ENCODE data around the gene PKDCC. TPM values are rescaled to one million over a fixed set of nuclear protein-coding genes. Genes with fewer than 3 reads are reported as not detected.

Gene PKDCC
- total and polyA plus RNA-seq, 2 experiments from 2014 or later: 270 to 278 TPM

- H3K4me2 ChIP-seq: no peak overlapping the region
- H4K20me1 ChIP-seq (ENCODE audit: insufficient read depth, poor library complexity, severe bottlenecking): no peaks in the 10 kb centered on the region
- no peaks in the 10 kb centered on the region for H3K9me2 ChIP-seq (replicated peaks; ENCODE audit: insufficient read depth)
- no peak overlapping the region for H3K27ac ChIP-seq
- H3K4me3 ChIP-seq: no peak overlapping the region
- no peaks in the 10 kb centered on the region for H3K27me3 ChIP-seq
- no peak overlapping the region for H2AFZ ChIP-seq
- H3K9me3 ChIP-seq (ENCODE audit: low read depth): no peaks in the 10 kb centered on the region
- peaks cover 30% of the 10 kb centered on the region for H3K4me1 ChIP-seq (ENCODE audit: insufficient read depth)
- no peaks in the 10 kb centered on the region for H3K36me3 ChIP-seq (replicated peaks; ENCODE audit: insufficient read depth, low read depth)
- H3K79me2 ChIP-seq: no peaks in the 10 kb centered on the region
- TF ChIP-seq EZH2 (IDR thresholded peaks at IDR 0.05; ENCODE audit: borderline replicate concordance): no peak
- TF ChIP-seq, protein P1, sequence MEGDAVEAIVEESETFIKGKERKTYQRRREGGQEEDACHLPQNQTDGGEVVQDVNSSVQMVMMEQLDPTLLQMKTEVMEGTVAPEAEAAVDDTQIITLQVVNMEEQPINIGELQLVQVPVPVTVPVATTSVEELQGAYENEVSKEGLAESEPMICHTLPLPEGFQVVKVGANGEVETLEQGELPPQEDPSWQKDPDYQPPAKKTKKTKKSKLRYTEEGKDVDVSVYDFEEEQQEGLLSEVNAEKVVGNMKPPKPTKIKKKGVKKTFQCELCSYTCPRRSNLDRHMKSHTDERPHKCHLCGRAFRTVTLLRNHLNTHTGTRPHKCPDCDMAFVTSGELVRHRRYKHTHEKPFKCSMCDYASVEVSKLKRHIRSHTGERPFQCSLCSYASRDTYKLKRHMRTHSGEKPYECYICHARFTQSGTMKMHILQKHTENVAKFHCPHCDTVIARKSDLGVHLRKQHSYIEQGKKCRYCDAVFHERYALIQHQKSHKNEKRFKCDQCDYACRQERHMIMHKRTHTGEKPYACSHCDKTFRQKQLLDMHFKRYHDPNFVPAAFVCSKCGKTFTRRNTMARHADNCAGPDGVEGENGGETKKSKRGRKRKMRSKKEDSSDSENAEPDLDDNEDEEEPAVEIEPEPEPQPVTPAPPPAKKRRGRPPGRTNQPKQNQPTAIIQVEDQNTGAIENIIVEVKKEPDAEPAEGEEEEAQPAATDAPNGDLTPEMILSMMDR (IDR thresholded peaks at IDR 0.05; ENCODE audit: poor library complexity): peak; percentile 51
- 69% methylated on average over 16 of the region's 16 CpGs for WGBS (ENCODE audit: low lambda C conversion rate, missing lambda C conversion rate)
- DNase-seq (ENCODE audit: low spot score): peak; percentile 67
Observed at GRCh38 chr2:42089340-42089925, 41.6 kb downstream of the PKDCC start.

DNA sequence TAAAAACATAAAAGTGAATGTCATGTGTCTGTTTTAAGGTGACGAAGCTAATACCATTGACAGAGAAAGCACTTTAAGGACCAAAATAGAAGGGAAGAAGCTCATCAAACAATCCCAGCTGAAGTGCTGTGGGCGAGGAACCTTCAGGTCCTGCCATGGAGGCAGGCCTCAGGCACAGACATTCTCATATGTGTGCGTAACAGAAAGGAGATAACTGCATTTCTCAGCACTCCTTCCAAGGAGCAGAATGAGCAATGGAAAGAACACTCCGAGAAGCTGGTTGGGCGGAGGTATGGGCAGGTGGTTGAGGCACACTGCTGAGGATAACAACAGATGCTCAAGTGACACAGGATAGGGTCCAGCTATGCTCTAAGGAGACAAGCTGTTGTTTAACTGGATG, 42.4 kb downstream of the PKDCC start:
- Histone ChIP-seq H3K27me3 (no peaks in the 10 kb centered on the region), H3K79me2 (no peaks in the 10 kb centered on the region), H3K4me2 (no peak overlapping the region), H3K27ac (no peak overlapping the region), H3K9me2 (replicated peaks; ENCODE audit: insufficient read depth) (no peaks in the 10 kb centered on the region), H3K4me3 (no peak overlapping the region), H4K20me1 (ENCODE audit: insufficient read depth, poor library complexity, severe bottlenecking) (no peaks in the 10 kb centered on the region), H3K9me3 (ENCODE audit: low read depth) (no peaks in the 10 kb centered on the region), H3K36me3 (replicated peaks; ENCODE audit: insufficient read depth, low read depth) (no peaks in the 10 kb centered on the region), H3K4me1 (ENCODE audit: insufficient read depth) (peaks cover 22% of the 10 kb centered on the region), H2AFZ (no peak overlapping the region)
- TF ChIP-seq EZH2 (IDR thresholded peaks at IDR 0.05; ENCODE audit: borderline replicate concordance) (no peak), EZH2phosphoT487 (IDR thresholded peaks at IDR 0.05; ENCODE audit: low read depth, severe bottlenecking, unreplicated experiment) (no peak)
- TF ChIP-seq, protein P1 (IDR thresholded peaks at IDR 0.05; ENCODE audit: poor library complexity): no peak
- no peak for DNase-seq (ENCODE audit: low spot score)
- WGBS (ENCODE audit: low lambda C conversion rate, missing lambda C conversion rate): 95% methylated on average over 5 of the region's 5 CpGs

DNA sequence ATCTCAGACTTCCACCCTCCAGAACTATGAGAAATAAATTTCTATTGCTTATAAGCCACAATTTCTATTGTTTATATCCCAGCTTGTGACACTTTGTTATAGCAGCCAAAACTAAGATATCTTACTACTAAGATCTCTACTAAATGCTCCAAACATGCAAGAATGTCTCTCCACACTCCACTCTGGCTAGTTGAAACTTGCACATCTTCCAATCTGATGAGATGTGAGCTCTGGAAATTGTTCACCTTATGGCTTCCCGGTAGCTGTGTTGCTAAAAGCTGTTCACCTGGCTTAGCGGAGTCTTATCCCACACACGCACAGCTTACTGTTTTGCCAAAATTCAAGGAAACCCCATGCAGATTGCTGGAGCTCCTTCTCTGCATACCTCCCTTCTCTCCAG, 43.9 kb downstream of the PKDCC start:
- 52% methylated on average over 3 of the region's 3 CpGs for WGBS (ENCODE audit: low lambda C conversion rate, missing lambda C conversion rate)
- Histone ChIP-seq H3K9me2 (replicated peaks; ENCODE audit: insufficient read depth) (no peaks in the 10 kb centered on the region), H3K27ac (peak overlapping the region; percentile 67), H3K4me2 (peak overlapping the region; percentile 67), H3K4me3 (no peak overlapping the region), H3K79me2 (no peaks in the 10 kb centered on the region), H4K20me1 (ENCODE audit: insufficient read depth, poor library complexity, severe bottlenecking) (no peaks in the 10 kb centered on the region), H3K36me3 (replicated peaks; ENCODE audit: insufficient read depth, low read depth) (no peaks in the 10 kb centered on the region), H3K4me1 (ENCODE audit: insufficient read depth) (peaks cover 18% of the 10 kb centered on the region), H3K9me3 (ENCODE audit: low read depth) (no peaks in the 10 kb centered on the region), H2AFZ (no peak overlapping the region), H3K27me3 (no peaks in the 10 kb centered on the region)
- no peak for DNase-seq (ENCODE audit: low spot score)
- TF ChIP-seq EZH2 (IDR thresholded peaks at IDR 0.05; ENCODE audit: borderline replicate concordance) (no peak), EZH2phosphoT487 (IDR thresholded peaks at IDR 0.05; ENCODE audit: low read depth, severe bottlenecking, unreplicated experiment) (no peak)
- TF ChIP-seq, protein P1 (IDR thresholded peaks at IDR 0.05; ENCODE audit: poor library complexity): no peak
